PC-9 (cell line): ENCODE data around the gene STOX2.

ENCODE experiments used
- EZH2 ChIP-seq: fragments of 200-600 bp; sonication (generic); IDR thresholded peaks from 2 replicates; pipeline ENCODE4 v1.8.0; 2017; ENCODE audit warnings: antibody characterized with exemption, low read depth
- TF ChIP-seq, protein P1 (sequence below): fragments of 200-600 bp; sonication (generic); conservative IDR thresholded peaks from 2 replicates; pipeline ENCODE4 v1.6.1; 2017; ENCODE audit warnings: mixed run types, antibody characterized with exemption, mild to moderate bottlenecking, moderate library complexity

- TF ChIP-seq, protein P1, sequence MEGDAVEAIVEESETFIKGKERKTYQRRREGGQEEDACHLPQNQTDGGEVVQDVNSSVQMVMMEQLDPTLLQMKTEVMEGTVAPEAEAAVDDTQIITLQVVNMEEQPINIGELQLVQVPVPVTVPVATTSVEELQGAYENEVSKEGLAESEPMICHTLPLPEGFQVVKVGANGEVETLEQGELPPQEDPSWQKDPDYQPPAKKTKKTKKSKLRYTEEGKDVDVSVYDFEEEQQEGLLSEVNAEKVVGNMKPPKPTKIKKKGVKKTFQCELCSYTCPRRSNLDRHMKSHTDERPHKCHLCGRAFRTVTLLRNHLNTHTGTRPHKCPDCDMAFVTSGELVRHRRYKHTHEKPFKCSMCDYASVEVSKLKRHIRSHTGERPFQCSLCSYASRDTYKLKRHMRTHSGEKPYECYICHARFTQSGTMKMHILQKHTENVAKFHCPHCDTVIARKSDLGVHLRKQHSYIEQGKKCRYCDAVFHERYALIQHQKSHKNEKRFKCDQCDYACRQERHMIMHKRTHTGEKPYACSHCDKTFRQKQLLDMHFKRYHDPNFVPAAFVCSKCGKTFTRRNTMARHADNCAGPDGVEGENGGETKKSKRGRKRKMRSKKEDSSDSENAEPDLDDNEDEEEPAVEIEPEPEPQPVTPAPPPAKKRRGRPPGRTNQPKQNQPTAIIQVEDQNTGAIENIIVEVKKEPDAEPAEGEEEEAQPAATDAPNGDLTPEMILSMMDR, result no peak
- TF ChIP-seq EZH2, result no peak
These were observed 105.6 kb downstream of the STOX2 start for GRCh38 chr4:184010696-184011095.
